HG03575 (cell line): ENCODE results near the gene GUCA1C.

Source experiments
- ATAC-seq: cut with Tn5 transposase; IDR thresholded peaks from one replicate; pipeline ENCODE4 v1.9.1; 2021; ENCODE audit not compliant: unreplicated experiment, insufficient number of reproducible peaks, low FRiP score; ENCODE audit errors: extremely low read depth

GUCA1C gene, protein sequence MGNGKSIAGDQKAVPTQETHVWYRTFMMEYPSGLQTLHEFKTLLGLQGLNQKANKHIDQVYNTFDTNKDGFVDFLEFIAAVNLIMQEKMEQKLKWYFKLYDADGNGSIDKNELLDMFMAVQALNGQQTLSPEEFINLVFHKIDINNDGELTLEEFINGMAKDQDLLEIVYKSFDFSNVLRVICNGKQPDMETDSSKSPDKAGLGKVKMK

DNA sequence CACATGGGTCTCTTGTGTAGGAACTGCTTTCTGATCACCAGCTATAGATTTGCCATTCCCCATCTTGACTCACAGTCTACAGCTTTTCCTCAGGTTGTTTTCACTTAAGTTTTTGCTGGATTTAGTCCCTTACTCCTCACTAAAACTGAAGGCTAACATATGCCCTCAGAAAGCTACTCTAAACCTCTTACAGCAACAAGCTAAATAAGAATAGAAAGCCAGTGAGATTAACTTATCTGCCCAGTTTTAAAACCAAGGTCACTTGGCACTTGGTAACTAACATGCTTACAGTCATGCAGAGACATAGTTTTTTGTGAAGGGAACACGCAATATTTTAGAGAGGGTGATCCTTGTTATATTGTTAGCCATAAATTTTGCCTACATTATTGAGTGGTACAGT lies at the start of gene GUCA1C:
Gene GUCA1C, minus strand, starts transcription at position 180 of the 400 bp plus-strand sequence. Its CDS starts 117 bp downstream, at position 63.
- no peak for ATAC-seq

DNA sequence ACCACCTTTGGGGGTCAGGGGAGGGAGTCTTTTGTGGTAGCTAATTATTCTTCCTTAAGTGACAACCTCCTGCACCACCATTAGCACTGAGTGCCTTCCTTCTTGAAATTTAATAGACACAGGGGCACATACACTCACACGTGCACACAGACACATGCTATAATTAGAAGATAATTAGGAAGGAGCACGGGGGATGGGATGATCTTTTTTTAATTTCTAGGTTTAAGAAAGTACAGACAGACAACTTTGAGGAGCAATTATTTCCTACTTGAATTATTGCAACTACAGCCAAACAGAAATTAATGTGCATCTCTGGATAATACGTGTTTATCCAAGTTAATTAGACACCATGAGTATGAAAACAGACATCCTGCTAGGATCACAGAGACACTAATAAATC lies 44.8 kb upstream of the GUCA1C start:
- ATAC-seq: no peak

DNA sequence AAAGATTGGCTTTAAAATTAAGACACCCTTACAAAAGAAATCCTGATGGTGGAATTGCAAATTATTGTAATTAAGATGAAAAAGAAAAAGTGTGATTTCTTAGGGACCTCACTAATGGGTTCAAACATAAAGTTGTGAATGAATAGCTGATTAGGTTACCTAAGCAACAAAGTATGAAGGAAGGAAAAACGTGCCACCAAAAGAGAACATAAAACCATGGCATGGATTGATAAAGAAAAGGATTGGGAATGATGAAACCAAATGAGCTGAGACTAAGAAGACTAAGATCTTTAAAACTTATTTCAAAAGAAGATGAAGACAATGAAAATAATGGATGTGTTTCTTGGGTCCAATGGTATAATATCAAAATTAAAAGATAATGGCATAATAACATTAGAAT lies 32.2 kb upstream of the GUCA1C start:
- ATAC-seq: no peak

DNA sequence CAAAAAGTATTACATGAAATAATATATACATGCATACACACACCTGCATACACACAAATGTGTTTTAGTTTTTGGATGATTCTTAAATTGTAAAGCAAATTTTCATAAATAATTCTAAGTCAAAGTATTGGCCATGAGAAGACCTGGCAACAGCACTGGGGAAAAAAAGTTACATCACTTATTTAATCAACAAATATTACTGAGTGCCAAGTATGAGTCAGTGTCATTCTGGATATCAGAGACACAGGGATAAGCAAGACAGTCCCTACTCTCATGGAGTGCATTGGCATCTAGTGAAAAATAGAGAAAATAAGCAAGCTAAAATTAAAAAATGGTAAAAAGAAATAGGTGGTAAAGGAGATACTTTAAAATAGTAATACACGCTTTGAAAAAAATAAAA lies 29.4 kb upstream of the GUCA1C start:
- ATAC-seq: no peak

DNA sequence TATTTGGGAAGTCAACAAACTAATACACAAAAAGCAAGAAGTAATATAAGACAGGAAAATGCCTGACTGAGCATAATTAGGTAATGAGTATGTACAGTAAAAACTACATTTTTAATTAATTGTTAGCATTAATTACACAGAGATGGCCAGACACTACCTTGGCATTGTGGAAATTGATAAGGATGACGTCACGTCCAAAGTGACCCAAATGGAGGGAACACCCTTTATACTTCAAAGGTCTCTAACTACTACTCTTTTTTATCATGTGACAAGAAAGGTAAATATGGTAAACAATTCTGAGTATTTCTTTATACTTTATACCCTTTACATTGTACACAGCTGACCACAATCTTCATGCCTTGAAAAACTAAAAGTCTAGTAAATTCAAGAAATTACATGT lies 22.4 kb upstream of the GUCA1C start:
- ATAC-seq: no peak

DNA sequence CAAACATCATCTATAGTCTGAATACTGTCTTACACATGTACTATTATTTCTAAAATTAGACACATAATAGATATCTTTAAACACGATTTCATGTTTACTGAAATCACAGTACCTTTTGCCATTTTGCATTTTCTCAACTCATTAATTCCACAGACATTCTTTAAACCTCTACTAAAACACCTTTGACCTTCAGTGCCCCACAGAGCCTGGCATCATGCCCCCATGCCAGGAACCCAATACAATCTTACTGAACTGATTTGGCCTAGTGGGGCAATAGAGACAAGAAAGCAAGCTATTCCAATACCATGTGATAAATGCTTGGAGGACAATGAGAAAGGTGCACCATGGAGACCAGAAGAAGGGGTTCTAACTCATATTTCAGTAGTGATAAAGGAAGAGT lies 19.3 kb upstream of the GUCA1C start:
- no peak for ATAC-seq

DNA sequence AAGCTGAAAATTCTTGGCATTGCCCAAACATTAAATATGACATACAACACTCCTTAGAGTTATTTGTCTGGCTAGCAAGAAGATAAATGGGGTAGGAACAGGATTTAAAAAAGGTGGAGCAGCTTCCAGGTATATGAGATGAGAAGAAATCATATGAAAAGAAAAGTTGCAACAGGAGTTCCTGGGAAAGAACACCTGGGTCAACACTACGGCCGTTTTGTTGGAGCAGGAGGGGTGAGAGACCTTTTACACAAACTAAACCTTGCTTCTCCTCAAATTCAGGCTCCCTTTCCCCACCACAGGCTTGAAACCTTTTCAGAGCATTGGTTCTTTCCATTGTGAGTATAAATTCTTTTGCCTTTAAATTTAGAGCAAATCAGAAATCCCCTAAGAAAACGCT lies 18.8 kb upstream of the GUCA1C start:
- ATAC-seq: no peak

DNA sequence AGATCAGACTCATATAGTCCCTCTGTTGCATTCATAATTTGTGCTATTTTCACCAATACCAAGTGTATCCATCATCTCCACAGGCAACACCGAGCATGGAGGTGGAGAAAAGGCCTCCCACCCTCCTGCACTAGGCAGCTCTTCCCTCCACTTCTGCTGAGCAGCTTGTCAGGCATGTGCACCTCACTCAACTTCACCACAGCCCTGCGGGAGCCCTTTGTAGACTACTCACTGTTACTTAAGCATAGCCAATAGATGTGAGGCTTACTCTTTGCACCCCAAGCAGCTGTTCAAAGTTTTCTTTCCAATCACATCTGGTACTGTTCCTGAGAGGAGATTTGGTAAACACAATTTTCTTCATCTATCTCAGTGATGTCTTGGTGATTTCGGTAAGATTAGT lies 16.9 kb upstream of the GUCA1C start:
- ATAC-seq: no peak

DNA sequence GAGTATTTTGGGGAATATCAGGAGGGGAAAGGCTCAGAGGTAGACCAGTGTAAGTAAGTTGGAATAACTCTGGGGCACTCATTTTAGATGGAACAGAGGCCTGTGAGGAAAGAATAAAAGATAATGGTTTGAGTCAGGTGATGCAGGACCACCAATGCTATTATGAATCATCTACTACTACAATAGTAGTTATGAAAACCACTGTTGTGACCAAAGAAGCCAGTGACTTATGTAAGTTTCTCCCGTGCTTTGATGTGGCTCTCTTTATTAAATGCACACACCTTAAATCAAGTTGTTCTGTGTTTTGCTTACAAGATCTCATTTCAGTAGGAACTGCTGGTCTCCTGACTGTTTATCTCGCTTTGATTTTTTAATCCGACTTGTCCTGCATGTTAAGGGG lies 13.1 kb upstream of the GUCA1C start:
- no peak for ATAC-seq

DNA sequence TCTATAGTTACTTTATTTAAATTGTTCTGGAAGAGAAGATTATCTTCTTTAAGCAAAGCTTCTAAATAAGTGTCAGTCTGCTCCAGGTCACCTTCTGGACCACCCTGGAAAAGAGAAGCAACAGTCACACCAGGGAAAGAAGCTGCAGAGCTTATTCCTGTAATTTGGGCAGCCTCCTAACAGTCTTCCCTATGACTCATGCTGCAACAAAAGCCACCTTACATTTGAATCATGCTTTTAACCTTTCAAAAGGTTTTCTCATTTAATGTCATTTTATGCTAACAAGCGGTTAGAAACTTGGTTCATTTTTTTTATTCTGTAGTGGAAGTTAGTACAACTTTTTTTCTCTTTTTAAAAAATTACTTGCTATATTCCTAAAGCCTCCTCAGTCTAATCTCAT lies 5.3 kb upstream of the GUCA1C start:
- no peak for ATAC-seq

DNA sequence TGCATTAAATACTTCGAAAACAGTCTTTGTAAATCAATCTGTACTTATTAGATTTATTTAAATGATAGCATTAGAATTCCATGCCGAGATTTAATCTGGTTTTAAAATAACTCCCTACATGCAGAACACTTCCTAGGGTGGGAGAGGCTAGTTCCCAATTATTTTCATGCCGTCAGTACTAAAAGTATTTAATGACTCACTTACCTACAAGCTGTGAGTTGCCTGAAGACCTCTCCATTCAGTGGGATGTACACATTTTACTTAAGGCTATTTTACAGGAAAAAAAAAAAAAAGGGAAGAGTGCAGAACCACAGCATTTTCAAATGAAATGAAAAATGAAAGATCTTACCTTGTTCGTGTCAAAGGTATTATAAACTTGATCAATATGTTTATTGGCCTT lies 469 bp downstream of the GUCA1C start:
- no peak for ATAC-seq

DNA sequence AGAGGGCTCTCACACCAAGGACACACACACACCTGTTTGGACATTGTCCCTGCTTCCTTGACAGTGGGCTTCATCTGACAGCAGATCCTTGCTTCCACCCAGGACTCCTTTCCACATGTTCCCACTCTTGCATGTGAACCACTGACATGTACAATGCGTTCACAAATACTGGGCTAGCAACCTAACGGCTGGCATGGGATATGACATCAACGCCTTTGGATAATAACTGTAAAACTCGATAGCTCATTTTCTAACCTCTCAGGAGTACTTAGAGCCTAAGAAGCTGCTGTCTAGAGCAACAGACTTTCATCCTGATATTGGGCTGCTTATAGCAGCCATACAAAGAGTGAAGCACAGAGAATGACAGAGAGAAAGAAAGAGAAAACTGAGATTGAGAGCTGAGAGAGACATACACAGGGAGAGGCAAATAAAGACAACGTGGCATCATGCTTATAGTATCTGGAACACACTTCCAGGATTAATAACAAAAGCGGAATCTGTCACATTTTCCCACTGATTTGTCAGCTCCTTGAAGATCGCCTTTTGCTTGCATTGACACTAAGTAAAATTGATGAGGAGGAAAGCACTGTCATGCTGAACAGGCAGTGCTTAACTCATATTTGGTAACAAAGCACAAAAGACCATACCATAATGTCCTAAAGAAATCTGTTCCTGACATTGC lies 1.7 kb downstream of the GUCA1C start:
- no peak for ATAC-seq

DNA sequence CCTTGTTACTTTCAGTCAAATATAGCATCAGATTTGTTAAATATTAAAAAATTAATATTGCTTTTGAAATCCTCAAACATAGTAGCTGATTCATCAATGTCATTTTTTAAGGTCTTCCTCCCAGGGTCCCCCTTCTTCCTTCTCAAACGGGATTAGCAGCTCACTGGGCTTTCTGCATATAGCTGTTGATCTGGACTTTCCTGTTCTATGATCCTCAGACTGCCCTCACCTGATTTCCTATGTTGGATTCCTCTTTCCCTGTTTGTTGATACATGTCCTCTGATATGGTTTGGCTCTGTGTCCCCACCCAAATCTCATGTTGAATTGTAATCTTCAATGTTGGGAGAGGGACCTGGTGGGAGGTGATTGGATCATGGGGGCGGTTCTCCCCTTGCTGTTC lies 5.8 kb downstream of the GUCA1C start:
- ATAC-seq: no peak

DNA sequence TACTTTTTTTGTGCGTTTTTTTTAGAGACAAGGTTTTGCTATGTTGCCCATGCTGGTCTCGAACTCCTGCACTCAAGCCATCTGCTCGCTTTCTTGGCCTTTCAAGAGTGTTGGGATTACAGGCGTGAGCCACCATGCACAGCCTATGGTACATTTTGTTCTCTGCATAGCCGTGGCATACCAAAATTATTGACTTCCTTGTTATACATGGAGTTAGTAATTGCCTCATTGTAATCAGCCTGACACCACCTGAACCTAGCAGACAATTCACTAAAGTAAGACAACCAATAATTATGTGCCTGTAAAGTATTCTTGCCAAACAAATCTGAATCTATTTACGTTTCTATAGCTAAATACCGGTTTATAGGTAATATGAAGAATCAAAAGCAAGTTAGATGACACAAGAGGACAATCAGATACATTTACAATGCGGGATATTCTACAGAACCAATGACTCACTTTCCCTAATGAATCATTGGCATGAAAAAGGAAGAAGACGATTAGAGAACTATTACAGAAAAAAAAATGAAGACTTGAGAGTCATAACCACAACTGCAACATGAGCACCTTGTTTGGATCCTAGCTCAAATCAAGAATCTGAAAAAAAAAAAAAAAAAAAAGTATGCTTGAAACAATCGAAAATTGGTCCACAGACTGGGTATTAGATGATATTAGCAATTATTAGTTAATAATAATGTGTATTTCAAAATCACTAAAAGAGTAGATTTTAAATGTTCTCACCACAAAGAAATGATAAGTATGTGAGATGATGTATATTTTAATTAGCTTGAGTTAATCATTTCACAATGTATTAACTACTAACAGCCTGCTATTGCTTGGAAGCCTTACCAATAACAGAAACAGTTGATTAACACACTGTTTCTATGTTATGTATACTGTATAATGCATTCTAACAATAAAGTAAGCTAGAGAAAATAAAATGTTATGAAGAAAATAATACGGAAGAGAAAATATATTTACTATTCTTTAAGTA lies 7.1 kb downstream of the GUCA1C start:
- no peak for ATAC-seq

DNA sequence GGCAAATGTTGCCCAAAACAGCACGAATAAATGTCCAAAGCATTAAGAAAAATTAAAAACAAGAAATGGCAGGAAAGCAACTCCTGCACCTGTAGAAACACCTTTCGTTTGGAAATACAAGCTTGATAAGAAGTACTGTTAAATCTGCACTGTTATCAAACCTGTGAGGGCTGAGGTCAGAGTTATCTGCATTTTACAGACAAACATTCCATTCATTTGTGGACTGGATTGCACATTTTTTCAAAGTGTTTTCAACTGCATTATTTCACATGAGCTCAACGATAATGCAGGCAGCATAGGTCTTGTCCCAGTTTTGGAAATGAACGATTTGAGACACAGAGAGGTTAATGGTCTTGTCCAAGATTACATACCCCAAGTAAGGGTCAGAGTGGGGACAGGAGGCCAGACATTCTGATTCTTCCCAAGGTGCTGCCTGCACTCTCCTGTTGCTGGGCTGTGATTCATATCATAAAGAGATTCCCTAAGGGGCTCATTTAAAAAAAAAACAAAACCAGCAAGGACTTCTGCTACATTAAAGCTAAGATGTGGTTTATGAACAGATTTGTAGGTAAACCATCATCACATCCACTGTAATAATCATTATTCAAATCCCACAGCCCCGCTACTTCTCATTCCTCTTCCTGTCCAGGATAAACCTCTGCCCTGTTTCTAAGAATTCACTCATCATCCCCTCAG lies 13.0 kb downstream of the GUCA1C start:
- ATAC-seq: no peak

DNA sequence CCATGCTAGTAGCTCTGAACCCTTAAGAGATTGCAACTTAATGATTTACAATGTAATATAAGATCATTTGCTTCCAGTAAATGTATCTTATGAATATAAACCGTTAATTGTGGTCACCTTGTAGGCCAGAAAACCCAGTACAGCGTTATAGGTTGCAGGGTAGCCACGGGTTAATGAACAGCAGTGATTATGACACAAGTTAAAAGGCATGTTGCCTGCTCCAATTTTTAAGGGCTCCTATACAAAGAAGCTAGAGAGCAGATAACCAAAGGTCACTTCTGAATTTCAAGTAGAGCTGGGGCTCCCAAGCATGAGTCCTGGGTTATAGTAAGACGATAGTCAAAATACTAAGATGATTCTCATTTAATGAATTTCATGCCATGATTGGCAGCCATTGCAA lies 13.5 kb downstream of the GUCA1C start:
- no peak for ATAC-seq

DNA sequence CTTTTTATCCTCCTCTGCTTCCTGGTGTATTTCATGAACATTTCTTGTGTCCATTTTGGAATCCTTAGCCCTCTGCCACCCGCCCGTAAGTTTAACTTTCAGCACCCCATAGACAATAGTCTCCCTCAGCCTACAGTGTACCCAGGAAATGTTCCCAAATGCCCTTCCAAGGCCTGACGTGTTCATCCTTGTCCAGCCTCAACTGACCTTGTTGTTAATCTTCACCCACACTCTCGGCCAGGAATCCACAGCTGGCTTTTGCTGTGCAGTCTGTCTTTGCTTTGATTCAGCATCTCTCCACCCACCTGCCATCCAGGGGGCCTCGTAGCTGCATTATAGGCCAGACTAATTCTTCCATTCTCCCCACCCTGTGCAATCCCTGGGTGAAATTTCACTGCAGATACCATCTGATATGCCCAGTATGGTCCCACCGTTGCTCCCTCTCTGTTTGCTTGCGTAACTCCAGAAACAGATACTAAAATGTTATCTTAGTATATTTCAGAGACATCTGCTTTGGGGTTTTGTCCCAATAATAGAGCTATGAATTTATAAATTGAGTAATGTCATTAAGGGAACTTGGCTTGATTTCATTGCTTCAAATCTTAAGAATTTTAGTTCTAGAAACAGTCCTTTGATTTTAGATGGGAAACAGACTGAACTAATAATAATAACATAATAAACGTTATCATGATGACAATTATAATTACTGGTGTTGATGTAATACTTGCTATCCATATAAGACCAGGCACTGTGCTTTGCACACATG lies 16.6 kb downstream of the GUCA1C start:
- ATAC-seq: no peak

DNA sequence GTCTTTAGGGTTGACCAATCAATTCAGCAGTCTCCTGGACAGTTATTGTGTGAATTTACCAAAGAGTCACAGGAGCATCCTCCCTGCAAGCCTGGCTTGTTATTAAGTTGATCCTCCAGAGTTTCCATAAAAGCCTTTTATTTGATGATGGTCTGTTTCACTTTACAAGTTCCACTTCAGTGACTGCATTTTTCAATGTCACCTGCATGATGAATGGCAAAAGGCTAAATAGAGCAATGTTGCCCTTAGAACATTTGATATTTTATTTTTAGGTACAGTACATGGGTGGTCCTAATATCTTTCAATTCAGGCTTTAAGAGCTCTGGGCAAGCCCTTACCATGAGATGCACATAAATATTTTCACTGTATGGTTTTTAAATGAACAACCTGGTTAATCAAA lies 22.6 kb downstream of the GUCA1C start:
- ATAC-seq: no peak

DNA sequence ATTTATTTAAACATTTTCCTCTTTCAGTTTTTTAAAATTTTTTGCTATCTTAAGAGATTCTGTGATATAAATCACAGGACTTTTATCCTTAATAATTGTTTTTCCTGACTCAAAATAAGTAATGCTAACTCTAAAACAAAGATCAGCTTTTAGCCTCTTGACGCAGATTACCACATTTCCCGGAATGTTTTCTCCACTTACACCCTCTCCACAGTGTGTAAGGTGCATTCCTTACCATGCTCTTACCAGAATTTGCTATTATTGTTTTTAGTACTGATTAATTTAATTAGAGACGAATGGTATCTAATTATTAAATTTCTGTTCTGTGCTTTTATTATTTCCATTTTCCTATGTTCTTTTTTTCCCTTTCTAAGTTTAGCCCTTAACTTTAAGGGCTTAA lies 34.8 kb downstream of the GUCA1C start:
- ATAC-seq: no peak
